ENCODE data around the gene RPL28. TPM values are rescaled to one million over a fixed set of nuclear protein-coding genes. Genes with fewer than 3 reads are reported as not detected.
"Not testable (repeated sequence)": the region's sequence is repeated elsewhere in the genome, so short reads cannot be mapped to it uniquely, and the experiment has no call there.

Gene RPL28
- total RNA-seq, 3 donors from 2014 or later (not counting 1 experiment from before 2014, with no cell fraction given): 1,373 to 1,704 (median 1,679) TPM

DNA sequence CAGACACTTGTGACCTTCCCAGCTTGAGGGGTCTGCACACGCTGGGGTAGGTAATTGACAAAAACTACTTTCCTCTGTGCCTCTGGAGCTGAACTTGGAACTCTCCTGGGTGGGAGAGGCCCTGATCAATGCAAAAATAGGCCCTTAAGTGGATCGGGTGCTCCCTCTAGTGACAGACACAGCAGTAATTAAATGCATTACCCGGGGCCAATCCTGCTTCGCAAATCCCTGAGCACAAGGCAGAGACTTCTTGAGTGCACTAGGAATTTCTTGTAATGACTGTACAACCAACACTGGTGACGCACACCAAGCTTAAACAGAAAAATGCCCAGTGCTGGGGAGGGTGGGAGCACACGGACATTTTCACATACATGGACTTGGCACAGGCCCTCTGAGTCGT is 32.5 kb downstream of the RPL28 start:
- Histone ChIP-seq H3K27me3 (ENCODE audit: control insufficient read depth, insufficient read depth, low read length) (peaks cover 3% of the 10 kb centered on the region), H3K4me1 (ENCODE audit: control insufficient read depth, insufficient read depth, low read length) (peaks cover 9% of the 10 kb centered on the region), H3K36me3 (ENCODE audit: control insufficient read depth, insufficient read depth, low read length) (no peaks in the 10 kb centered on the region), H3K9me3 (ENCODE audit: control insufficient read depth, insufficient read depth, low read length) (no peaks in the 10 kb centered on the region), H3K4me3 (ENCODE audit: low read length) (no peak overlapping the region), H3K27ac (ENCODE audit: low read length) (no peak overlapping the region)
- ATAC-seq (peak; percentile 53 to 75 (median 59)), DNase-seq (peak in 1 of 2 donors; percentile 82)
- no peaks in the 10 kb centered on the region for H3K36me3 Mint-ChIP-seq
- 43% methylated on average over 7 of the region's 7 CpGs for WGBS (ENCODE audit: insufficient coverage)
- TF ChIP-seq, protein P1, sequence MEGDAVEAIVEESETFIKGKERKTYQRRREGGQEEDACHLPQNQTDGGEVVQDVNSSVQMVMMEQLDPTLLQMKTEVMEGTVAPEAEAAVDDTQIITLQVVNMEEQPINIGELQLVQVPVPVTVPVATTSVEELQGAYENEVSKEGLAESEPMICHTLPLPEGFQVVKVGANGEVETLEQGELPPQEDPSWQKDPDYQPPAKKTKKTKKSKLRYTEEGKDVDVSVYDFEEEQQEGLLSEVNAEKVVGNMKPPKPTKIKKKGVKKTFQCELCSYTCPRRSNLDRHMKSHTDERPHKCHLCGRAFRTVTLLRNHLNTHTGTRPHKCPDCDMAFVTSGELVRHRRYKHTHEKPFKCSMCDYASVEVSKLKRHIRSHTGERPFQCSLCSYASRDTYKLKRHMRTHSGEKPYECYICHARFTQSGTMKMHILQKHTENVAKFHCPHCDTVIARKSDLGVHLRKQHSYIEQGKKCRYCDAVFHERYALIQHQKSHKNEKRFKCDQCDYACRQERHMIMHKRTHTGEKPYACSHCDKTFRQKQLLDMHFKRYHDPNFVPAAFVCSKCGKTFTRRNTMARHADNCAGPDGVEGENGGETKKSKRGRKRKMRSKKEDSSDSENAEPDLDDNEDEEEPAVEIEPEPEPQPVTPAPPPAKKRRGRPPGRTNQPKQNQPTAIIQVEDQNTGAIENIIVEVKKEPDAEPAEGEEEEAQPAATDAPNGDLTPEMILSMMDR (IDR thresholded peaks at IDR 0.05): peak; percentile 46
- H3K4me3 Mint-ChIP-seq: no peak overlapping the region
- peaks cover 5 to 6% of the 10 kb centered on the region in 2 donors for H3K4me1 Mint-ChIP-seq
- H3K27ac Mint-ChIP-seq: no peak overlapping the region
- no peaks in the 10 kb centered on the region for H3K9me3 Mint-ChIP-seq
- H3K27me3 Mint-ChIP-seq (ENCODE audit: low read depth in 2 of 2): peaks cover 1 to 6% of the 10 kb centered on the region in 2 donors
- intact Hi-C loops (cut with micrococcal nuclease): loop anchor here (1.0 to 5.0 kb wide), 5 partner anchors 116 to 536 kb away; no protein-coding TSS in a partner anchor

DNA sequence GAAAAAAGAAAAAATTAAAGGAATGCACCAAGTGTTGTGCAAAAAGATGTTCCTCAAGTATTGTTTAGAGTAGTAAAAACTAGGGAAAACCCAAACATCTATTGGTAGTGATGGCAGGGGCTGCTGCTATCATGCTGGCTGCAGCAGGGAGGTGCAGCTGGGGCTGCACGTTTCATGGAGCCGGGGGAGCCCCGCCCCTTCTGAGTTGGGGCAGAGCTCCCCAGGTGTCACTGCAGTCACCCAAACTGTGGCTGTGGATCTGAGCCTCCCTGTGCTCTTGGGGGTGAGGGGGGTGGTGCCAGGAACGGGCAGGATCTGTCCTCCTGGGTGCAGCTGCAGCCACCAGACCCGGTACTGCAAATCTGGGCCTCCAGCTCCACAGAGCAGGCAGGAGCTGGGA is 33.4 kb downstream of the RPL28 start:
- ATAC-seq (no peak), DNase-seq (no peak)
- Mint-ChIP-seq H3K27ac (no peak overlapping the region), H3K9me3 (no peaks in the 10 kb centered on the region), H3K36me3 (no peaks in the 10 kb centered on the region), H3K4me3 (no peak overlapping the region), H3K4me1 (peaks cover 5 to 6% of the 10 kb centered on the region in 2 donors), H3K27me3 (ENCODE audit: low read depth in 2 of 2) (peaks cover 7 to 8% of the 10 kb centered on the region in 2 donors)
- 72% methylated on average over 5 of the region's 5 CpGs for WGBS (ENCODE audit: insufficient coverage)
- H3K27me3 ChIP-seq (ENCODE audit: control insufficient read depth, insufficient read depth, low read length): peaks cover 3% of the 10 kb centered on the region
- H3K9me3 ChIP-seq (ENCODE audit: control insufficient read depth, insufficient read depth, low read length): no peaks in the 10 kb centered on the region
- intact Hi-C loops (cut with micrococcal nuclease): loop anchor here (2.0 to 5.0 kb wide), 3 partner anchors 126 to 537 kb away; no protein-coding TSS in a partner anchor
- H3K36me3 ChIP-seq (ENCODE audit: control insufficient read depth, insufficient read depth, low read length): no peaks in the 10 kb centered on the region
- TF ChIP-seq, protein P1 (IDR thresholded peaks at IDR 0.05): no peak
- no peak overlapping the region for H3K4me3 ChIP-seq (ENCODE audit: low read length)
- H3K27ac ChIP-seq (ENCODE audit: low read length): no peak overlapping the region
- peaks cover 9% of the 10 kb centered on the region for H3K4me1 ChIP-seq (ENCODE audit: control insufficient read depth, insufficient read depth, low read length)

DNA sequence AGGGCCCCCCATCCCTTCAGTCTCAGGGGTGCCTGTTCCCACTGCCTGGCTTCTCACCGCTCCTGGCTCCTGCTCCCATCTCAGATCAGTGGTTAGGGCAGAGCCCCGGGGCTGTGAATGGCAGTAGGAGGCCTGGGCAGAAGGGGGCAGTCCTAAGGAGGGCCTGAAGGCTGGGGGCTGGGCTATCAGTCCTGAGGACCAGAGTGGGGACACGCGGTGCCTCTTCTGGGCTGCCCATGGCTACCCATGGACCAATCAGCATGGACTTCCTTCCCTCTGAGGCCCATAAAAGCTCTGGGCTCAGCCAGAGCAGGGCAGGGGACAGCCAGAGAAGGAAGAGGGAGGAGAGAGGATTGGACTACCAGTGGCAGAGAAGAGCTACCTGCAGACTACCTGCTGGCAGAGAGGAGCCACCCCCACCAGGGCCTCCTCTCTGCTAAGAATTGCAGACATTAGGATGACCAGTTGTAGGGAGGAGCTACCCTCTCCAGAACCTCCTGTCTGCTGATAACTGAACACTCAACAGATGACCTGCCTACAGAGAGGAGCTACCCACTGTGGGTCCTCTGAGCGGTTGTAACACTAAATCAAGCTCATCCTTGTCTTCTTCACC is 34.0 kb downstream of the RPL28 start:
- peaks cover 3% of the 10 kb centered on the region for H3K27me3 ChIP-seq (ENCODE audit: control insufficient read depth, insufficient read depth, low read length)
- Mint-ChIP-seq H3K27ac (no peak overlapping the region), H3K9me3 (no peaks in the 10 kb centered on the region), H3K27me3 (ENCODE audit: low read depth in 2 of 2) (peaks cover 10% of the 10 kb centered on the region in 2 donors), H3K4me3 (no peak overlapping the region), H3K4me1 (peaks cover 5 to 6% of the 10 kb centered on the region in 2 donors), H3K36me3 (no peaks in the 10 kb centered on the region)
- ATAC-seq (no peak), DNase-seq (no peak)
- intact Hi-C loops (cut with micrococcal nuclease): loop anchor here (2.0 to 5.0 kb wide), 3 partner anchors 127 to 537 kb away; no protein-coding TSS in a partner anchor
- peaks cover 9% of the 10 kb centered on the region for H3K4me1 ChIP-seq (ENCODE audit: control insufficient read depth, insufficient read depth, low read length)
- TF ChIP-seq, protein P1 (IDR thresholded peaks at IDR 0.05): no peak
- no peaks in the 10 kb centered on the region for H3K36me3 ChIP-seq (ENCODE audit: control insufficient read depth, insufficient read depth, low read length)
- no peak overlapping the region for H3K4me3 ChIP-seq (ENCODE audit: low read length)
- H3K9me3 ChIP-seq (ENCODE audit: control insufficient read depth, insufficient read depth, low read length): no peaks in the 10 kb centered on the region
- 84% methylated on average over 5 of the region's 5 CpGs for WGBS (ENCODE audit: insufficient coverage)
- no peak overlapping the region for H3K27ac ChIP-seq (ENCODE audit: low read length)

DNA sequence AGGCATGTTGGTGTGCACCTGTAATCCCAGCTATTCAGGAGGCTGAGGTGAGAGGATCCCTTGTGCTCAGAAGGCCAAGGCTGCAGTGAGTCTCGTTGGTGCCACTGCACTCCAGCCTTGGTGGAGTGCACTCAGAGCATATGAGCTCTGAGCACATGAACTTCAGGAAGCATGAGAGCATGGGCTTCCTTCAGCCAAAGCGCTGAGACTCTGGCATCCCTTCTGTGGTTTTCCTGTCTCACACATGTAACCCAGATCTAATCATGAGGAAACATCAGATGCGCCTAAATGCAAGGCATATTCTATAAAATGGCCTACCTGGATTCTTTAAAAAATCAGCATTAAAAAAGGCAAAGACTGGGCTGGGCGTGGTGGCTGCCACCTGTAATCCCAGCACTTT is 35.5 kb downstream of the RPL28 start:
- H3K27ac Mint-ChIP-seq; H3K27me3 ChIP-seq (ENCODE audit: control insufficient read depth, insufficient read depth, low read length); H3K9me3 ChIP-seq (ENCODE audit: control insufficient read depth, insufficient read depth, low read length); H3K27ac ChIP-seq (ENCODE audit: low read length); H3K4me3 ChIP-seq (ENCODE audit: low read length); intact Hi-C loops (cut with micrococcal nuclease); H3K4me3 Mint-ChIP-seq; H3K4me1 Mint-ChIP-seq; H3K4me1 ChIP-seq (ENCODE audit: control insufficient read depth, insufficient read depth, low read length); H3K36me3 ChIP-seq (ENCODE audit: control insufficient read depth, insufficient read depth, low read length); H3K36me3 Mint-ChIP-seq; H3K9me3 Mint-ChIP-seq: not testable (repeated sequence)
- DNase-seq: peak in 1 of 2 donors; percentile 73
- peak; percentile 40 to 86 (median 52) for ATAC-seq
- 5% methylated on average over 4 of the region's 4 CpGs for WGBS (ENCODE audit: insufficient coverage)
- H3K27me3 Mint-ChIP-seq (ENCODE audit: low read depth in 2 of 2): peaks cover 14 to 16% of the 10 kb centered on the region in 2 donors

All from natural killer cell (primary cell).